Activated CD8-positive, alpha-beta memory T cell treated with anti-CD3 and anti-CD28 coated beads, Interleukin-2, amount 10 ng/mL, durations not matched to agents 7 days and 5 days (primary cell): ENCODE data around the gene CRIP1. TPM values are rescaled to one million over a fixed set of nuclear protein-coding genes. Genes with fewer than 3 reads are reported as not detected.

Experiments used
- ATAC-seq: fragments of 150-1000 bp; cut with Tn5 transposase; one replicate; pipeline ENCODE4 v1.10.0; 2021; ENCODE audit warnings: moderate library complexity
- CTCF ChIA-PET: fragments of 350-600 bp; sonication (Branson Sonifier 250); formaldehyde crosslinking; loops from one replicate; lab custom pipeline; 2021; ENCODE audit warnings: antibody characterized with exemption; lab: Charles Lee
- DNase-seq: peaks from one replicate; pipeline ENCODE4 v3.0.0-alpha.2; 2020
- H3K27ac Mint-ChIP-seq: one replicate; pipeline ENCODE4 v1.8.0; 2021; ENCODE audit warnings: mild to moderate bottlenecking, mixed read lengths
- H3K27me3 Mint-ChIP-seq: one replicate; pipeline ENCODE4 v1.8.0; 2021; ENCODE audit warnings: mixed read lengths
- H3K36me3 Mint-ChIP-seq: one replicate; pipeline ENCODE4 v1.8.0; 2021; ENCODE audit warnings: mild to moderate bottlenecking, mixed read lengths
- H3K4me1 Mint-ChIP-seq: one replicate; pipeline ENCODE4 v1.8.0; 2021; ENCODE audit warnings: mixed read lengths
- H3K4me3 Mint-ChIP-seq: one replicate; pipeline ENCODE4 v1.8.0; 2021; ENCODE audit warnings: mild to moderate bottlenecking, moderate library complexity, mixed read lengths
- H3K9me3 Mint-ChIP-seq: one replicate; pipeline ENCODE4 v1.8.0; 2022; ENCODE audit warnings: low read depth, mixed read lengths
- total RNA-seq, 2 experiments: library from RNA; stranded (reverse); gene quantifications; one replicate each; pipeline ENCODE4 v1.2.3, GENCODE V29; 2021

Gene CRIP1
- total RNA-seq, 2 experiments from 2014 or later: 546 to 574 TPM

- Mint-ChIP-seq H3K27ac (no peak overlapping the region), H3K9me3 (no peaks in the 10 kb centered on the region)
- CTCF ChIA-PET: no interaction called here
Measured at GRCh38 chr14:105445901-105446845, 40.5 kb upstream of the CRIP1 start.

GRCh38 chr14:105446971-105447370 lies 39.7 kb upstream of the CRIP1 start:
- Mint-ChIP-seq H3K4me1 (no peaks in the 10 kb centered on the region), H3K4me3 (no peak overlapping the region), H3K9me3 (no peaks in the 10 kb centered on the region), H3K27me3 (no peaks in the 10 kb centered on the region), H3K27ac (no peak overlapping the region), H3K36me3 (peaks cover under 1% of the 10 kb centered on the region)
- CTCF ChIA-PET: no interaction called here
- no peak for DNase-seq
- no peak for ATAC-seq

More at GRCh38 chr14:105445901-105446845, 40.5 kb upstream of the CRIP1 start:
- ATAC-seq (no peak), DNase-seq (no peak)
- Mint-ChIP-seq H3K4me1 (no peaks in the 10 kb centered on the region), H3K4me3 (no peak overlapping the region), H3K27me3 (no peaks in the 10 kb centered on the region), H3K36me3 (peaks cover 2% of the 10 kb centered on the region)

GRCh38 chr14:105447651-105448640 lies 38.7 kb upstream of the CRIP1 start:
- no peak for ATAC-seq
- Mint-ChIP-seq H3K27ac (no peak overlapping the region), H3K36me3 (peaks cover 2% of the 10 kb centered on the region), H3K4me1 (no peaks in the 10 kb centered on the region), H3K9me3 (no peaks in the 10 kb centered on the region), H3K4me3 (no peak overlapping the region), H3K27me3 (no peaks in the 10 kb centered on the region)
- no peak for DNase-seq
- CTCF ChIA-PET: interaction anchor here (0.6 to 1.7 kb wide), 13 partner anchors 12 to 77 kb away, joined by 3 to 9 read pairs (median 4); partner anchors contain the start of gene CRIP1

- DNase-seq: peak; percentile 66
- peak; percentile 93 for ATAC-seq
- Mint-ChIP-seq H3K27ac (no peak overlapping the region), H3K9me3 (no peaks in the 10 kb centered on the region), H3K4me3 (no peak overlapping the region), H3K36me3 (peaks cover 2% of the 10 kb centered on the region), H3K27me3 (no peaks in the 10 kb centered on the region), H3K4me1 (no peaks in the 10 kb centered on the region)
- CTCF ChIA-PET: interaction anchor here (0.7 to 1.7 kb wide), 12 partner anchors 13 to 78 kb away, joined by 3 to 9 read pairs (median 4); partner anchors contain the start of gene CRIP1
Measured at GRCh38 chr14:105448706-105449111, 38.0 kb upstream of the CRIP1 start.

GRCh38 chr14:105449276-105450122 lies 37.2 kb upstream of the CRIP1 start:
- no peaks in the 10 kb centered on the region for H3K9me3 Mint-ChIP-seq
- peaks cover 2% of the 10 kb centered on the region for H3K36me3 Mint-ChIP-seq
- H3K4me3 Mint-ChIP-seq: no peak overlapping the region
- CTCF ChIA-PET: interaction anchor here (1.8 kb wide), 1 partner anchor 40 kb away, joined by 6 read pairs; no protein-coding TSS in a partner anchor
- H3K27me3 Mint-ChIP-seq: no peaks in the 10 kb centered on the region
- DNase-seq (no peak), ATAC-seq (no peak)
- no peaks in the 10 kb centered on the region for H3K4me1 Mint-ChIP-seq
- no peak overlapping the region for H3K27ac Mint-ChIP-seq

GRCh38 chr14:105450123-105450505 lies 36.6 kb upstream of the CRIP1 start:
- ATAC-seq (no peak), DNase-seq (no peak)
- H3K27ac Mint-ChIP-seq: no peak overlapping the region
- H3K9me3 Mint-ChIP-seq: no peaks in the 10 kb centered on the region
- CTCF ChIA-PET: interaction anchor here (1.8 kb wide), 1 partner anchor 40 kb away, joined by 6 read pairs; no protein-coding TSS in a partner anchor
- peaks cover 2% of the 10 kb centered on the region for H3K36me3 Mint-ChIP-seq
- H3K4me1 Mint-ChIP-seq: no peaks in the 10 kb centered on the region
- no peak overlapping the region for H3K4me3 Mint-ChIP-seq
- H3K27me3 Mint-ChIP-seq: no peaks in the 10 kb centered on the region

- Mint-ChIP-seq H3K9me3 (no peaks in the 10 kb centered on the region), H3K4me1 (no peaks in the 10 kb centered on the region)
- CTCF ChIA-PET: interaction anchor here (1.8 kb wide), 1 partner anchor 39 kb away, joined by 6 read pairs; no protein-coding TSS in a partner anchor
Measured at GRCh38 chr14:105450864-105451720, 35.6 kb upstream of the CRIP1 start.

GRCh38 chr14:105452963-105453362 lies 33.7 kb upstream of the CRIP1 start:
- ATAC-seq (no peak), DNase-seq (no peak)
- H3K27me3 Mint-ChIP-seq: no peaks in the 10 kb centered on the region
- no peak overlapping the region for H3K4me3 Mint-ChIP-seq
- H3K36me3 Mint-ChIP-seq: peaks cover 6% of the 10 kb centered on the region
- no peaks in the 10 kb centered on the region for H3K9me3 Mint-ChIP-seq
- CTCF ChIA-PET: interaction anchor here (0.9 kb wide), 1 partner anchor 75 kb away, joined by 3 read pairs; no protein-coding TSS in a partner anchor
- H3K4me1 Mint-ChIP-seq: no peaks in the 10 kb centered on the region
- H3K27ac Mint-ChIP-seq: no peak overlapping the region

More at GRCh38 chr14:105450864-105451720, 35.6 kb upstream of the CRIP1 start:
- no peak for DNase-seq
- no peaks in the 10 kb centered on the region for H3K27me3 Mint-ChIP-seq
- ATAC-seq: no peak
- peaks cover 6% of the 10 kb centered on the region for H3K36me3 Mint-ChIP-seq
- H3K4me3 Mint-ChIP-seq: no peak overlapping the region
- no peak overlapping the region for H3K27ac Mint-ChIP-seq

- peaks cover 6% of the 10 kb centered on the region for H3K36me3 Mint-ChIP-seq
- no peak overlapping the region for H3K4me3 Mint-ChIP-seq
- H3K27ac Mint-ChIP-seq: no peak overlapping the region
- H3K9me3 Mint-ChIP-seq: no peaks in the 10 kb centered on the region
- no peaks in the 10 kb centered on the region for H3K27me3 Mint-ChIP-seq
- CTCF ChIA-PET: no interaction called here
- no peak for ATAC-seq
- H3K4me1 Mint-ChIP-seq: no peaks in the 10 kb centered on the region
- no peak for DNase-seq
Measured at GRCh38 chr14:105453847-105454246, 32.8 kb upstream of the CRIP1 start.

- no peaks in the 10 kb centered on the region for H3K4me1 Mint-ChIP-seq
- no peaks in the 10 kb centered on the region for H3K27me3 Mint-ChIP-seq
- no peaks in the 10 kb centered on the region for H3K9me3 Mint-ChIP-seq
- H3K4me3 Mint-ChIP-seq: no peak overlapping the region
- H3K36me3 Mint-ChIP-seq: peaks cover 6% of the 10 kb centered on the region
- ATAC-seq: no peak
- CTCF ChIA-PET: no interaction called here
- no peak overlapping the region for H3K27ac Mint-ChIP-seq
- no peak for DNase-seq
Measured at GRCh38 chr14:105455086-105455640, 31.5 kb upstream of the CRIP1 start.

GRCh38 chr14:105455766-105456660 lies 30.7 kb upstream of the CRIP1 start:
- no peaks in the 10 kb centered on the region for H3K4me1 Mint-ChIP-seq
- ATAC-seq: no peak
- H3K36me3 Mint-ChIP-seq: peaks cover 9% of the 10 kb centered on the region
- CTCF ChIA-PET: no interaction called here
- no peaks in the 10 kb centered on the region for H3K9me3 Mint-ChIP-seq
- no peak for DNase-seq
- H3K4me3 Mint-ChIP-seq: no peak overlapping the region
- no peaks in the 10 kb centered on the region for H3K27me3 Mint-ChIP-seq
- no peak overlapping the region for H3K27ac Mint-ChIP-seq
